A673 (cell line): ENCODE measurements around the gene CDKN2B-AS1.

ENCODE experiments used
- EZH2 ChIP-seq: fragments of 200-600 bp; sonication (generic); IDR thresholded peaks from 2 replicates; pipeline ENCODE4 v1.6.1; 2017; ENCODE audit warnings: borderline replicate concordance, low read depth, mild to moderate bottlenecking, mixed read lengths, antibody characterized with exemption, low read length; ENCODE audit not compliant: poor library complexity, severe bottlenecking
- TF ChIP-seq, protein P1 (sequence below): fragments of 300-800, 200-600 bp; sonication (generic); conservative IDR thresholded peaks from 2 replicates; pipeline ENCODE4 v1.5.1; 2017; ENCODE audit warnings: low read depth, mild to moderate bottlenecking, antibody characterized with exemption, low read length, moderate library complexity, mixed read lengths

DNA sequence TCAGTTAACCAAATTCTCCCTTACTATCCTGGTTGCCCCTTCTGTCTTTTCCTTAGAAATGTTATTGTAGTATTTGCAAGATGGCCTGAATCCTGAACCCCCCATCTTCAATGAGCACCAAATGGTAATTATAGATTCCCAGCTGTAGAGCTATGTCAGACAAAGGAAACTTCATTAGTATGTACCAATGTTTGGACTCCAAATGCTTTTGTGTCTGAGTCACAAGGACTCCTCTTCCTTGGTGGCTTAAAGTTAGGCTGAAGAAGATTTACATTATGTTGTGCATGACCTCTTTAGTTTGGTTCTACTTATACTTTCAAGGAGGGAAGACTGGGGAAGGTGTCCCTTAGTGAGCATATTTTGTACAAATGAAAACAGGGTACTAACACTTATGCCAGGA is 120.4 kb downstream of the CDKN2B-AS1 start:
- TF ChIP-seq, protein P1, sequence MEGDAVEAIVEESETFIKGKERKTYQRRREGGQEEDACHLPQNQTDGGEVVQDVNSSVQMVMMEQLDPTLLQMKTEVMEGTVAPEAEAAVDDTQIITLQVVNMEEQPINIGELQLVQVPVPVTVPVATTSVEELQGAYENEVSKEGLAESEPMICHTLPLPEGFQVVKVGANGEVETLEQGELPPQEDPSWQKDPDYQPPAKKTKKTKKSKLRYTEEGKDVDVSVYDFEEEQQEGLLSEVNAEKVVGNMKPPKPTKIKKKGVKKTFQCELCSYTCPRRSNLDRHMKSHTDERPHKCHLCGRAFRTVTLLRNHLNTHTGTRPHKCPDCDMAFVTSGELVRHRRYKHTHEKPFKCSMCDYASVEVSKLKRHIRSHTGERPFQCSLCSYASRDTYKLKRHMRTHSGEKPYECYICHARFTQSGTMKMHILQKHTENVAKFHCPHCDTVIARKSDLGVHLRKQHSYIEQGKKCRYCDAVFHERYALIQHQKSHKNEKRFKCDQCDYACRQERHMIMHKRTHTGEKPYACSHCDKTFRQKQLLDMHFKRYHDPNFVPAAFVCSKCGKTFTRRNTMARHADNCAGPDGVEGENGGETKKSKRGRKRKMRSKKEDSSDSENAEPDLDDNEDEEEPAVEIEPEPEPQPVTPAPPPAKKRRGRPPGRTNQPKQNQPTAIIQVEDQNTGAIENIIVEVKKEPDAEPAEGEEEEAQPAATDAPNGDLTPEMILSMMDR: no peak
- no peak for TF ChIP-seq EZH2
